HG02763 (cell line): ENCODE data around the gene NPAS3.

Source experiments
- ATAC-seq: cut with Tn5 transposase; IDR thresholded peaks from one replicate; pipeline ENCODE4 v1.9.1; 2021; ENCODE audit warnings: mild to moderate bottlenecking, moderate library complexity; ENCODE audit not compliant: unreplicated experiment

NPAS3 gene

GRCh38 chr14:33839193-33840076, 900.8 kb downstream of the NPAS3 start:
- peak; percentile 61 for ATAC-seq

GRCh38 chr14:33840797-33841196, 902.1 kb downstream of the NPAS3 start:
- no peak for ATAC-seq

DNA sequence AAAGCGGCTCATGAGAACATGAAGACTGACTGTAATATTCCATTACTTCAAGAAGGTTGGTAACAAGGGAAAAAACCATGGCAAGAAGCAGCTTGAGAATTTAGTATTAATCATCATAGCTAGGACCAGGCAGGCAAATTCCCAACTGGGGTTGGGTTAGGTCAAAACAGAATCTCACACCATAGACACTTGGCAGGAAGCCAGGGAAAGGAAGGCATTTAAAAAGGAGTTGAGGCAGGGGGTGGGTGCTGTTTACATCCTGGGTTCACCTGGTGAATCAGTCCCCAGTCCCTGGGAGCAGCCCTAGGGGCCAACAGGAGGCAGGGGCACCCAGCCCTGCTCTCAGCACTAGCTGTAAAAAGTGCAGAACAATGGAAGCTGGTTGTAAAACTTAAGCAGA, 903.6 kb downstream of the NPAS3 start:
- no peak for ATAC-seq

DNA sequence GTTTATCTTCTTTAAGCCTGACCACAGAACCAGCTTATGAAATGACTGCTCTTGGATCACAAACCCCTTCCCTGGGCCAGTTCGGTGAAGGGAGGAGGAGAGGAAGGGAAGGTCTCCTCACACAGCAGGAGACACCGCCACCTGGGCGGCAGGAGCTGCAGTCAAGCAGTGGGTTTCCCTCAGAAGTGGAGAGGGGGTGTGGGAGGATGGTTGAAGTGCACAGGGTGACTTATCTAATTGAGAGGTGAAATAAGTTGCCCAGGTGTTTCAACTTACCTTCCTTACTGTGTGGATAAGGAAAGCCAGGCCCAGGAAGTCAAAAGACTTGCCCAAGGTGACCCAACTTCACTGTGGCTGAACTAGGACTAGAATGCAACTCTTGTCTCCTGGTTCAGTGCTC, 905.4 kb downstream of the NPAS3 start:
- no peak for ATAC-seq

- ATAC-seq: no peak
Measured at GRCh38 chr14:33846100-33846824, 907.6 kb downstream of the NPAS3 start.

GRCh38 chr14:33847066-33847465, 908.4 kb downstream of the NPAS3 start:
- ATAC-seq: no peak

GRCh38 chr14:33848009-33848408, 909.3 kb downstream of the NPAS3 start:
- no peak for ATAC-seq

DNA sequence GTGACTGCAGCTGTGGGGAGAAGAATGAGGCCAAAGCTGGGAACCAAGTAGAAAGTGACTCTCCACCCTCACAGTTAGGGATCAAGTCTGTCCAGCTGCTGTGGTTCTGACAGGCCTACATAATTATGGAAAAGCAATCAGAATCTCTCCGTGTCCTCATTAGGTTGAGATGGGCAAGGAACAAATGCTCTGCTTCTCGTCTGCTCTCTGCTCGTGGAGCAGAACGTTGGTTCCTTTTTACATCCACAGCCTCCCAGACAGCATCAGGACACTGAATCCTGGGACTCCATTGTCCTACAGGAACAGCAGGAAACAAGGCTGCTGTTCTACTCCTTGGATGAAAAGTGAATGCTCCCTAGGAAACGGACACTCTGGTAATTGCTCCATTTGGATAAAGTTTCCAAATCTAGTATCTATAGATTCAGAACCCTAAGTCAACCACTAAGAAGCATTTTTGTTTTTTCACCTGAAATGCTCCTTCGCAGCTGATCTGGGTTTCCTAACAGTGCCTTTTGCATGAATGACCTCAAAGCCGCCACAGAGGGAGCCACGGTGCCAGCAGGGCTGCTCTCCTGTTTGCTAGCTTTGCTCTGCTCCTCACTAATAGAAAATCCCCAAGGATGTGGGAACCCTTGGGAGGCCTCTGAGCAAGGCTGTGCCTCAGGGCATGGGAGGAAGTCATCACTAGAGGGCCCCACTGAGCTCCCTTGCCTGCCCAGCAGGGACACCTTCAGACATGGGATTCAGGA, 910.2 kb downstream of the NPAS3 start:
- ATAC-seq: no peak

DNA sequence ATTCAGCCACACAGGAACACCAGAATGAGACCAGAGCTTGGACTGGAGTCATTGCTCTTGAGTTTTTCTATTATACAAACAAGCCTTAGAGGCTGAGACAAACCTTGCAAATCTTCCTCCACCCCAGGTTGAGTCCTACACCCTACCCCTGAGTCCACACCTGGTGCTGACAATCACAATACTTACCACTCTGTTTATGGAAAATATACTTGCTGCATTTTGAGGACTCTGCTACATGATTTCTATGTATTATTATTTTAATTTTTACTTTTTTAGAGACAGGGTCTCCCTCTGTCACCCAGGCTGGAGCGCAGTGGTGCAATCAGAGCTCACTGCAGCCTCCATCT, 910.7 kb downstream of the NPAS3 start:
- ATAC-seq: no peak

DNA sequence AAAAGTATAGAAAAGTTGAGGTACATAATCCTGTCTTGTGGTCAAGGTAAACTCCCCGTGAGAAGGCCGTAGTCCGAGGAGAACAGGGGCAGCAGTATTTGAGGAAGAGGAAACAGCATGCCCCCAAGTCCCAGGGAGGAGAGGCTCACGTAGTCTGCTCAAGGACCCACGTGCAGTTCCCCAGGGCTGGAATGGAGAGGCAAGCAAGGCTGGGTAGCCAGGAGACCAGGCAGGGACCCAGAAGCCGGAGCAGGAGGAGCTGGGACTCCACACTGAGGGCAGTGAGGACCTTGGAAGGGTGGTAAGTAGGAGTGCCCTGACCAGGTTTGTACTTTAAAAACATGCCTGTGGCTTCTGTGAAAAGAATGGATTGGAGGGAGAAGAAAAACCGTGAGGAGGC, 912.1 kb downstream of the NPAS3 start:
- ATAC-seq: no peak

- ATAC-seq: no peak
Measured at GRCh38 chr14:33851366-33851765, 912.7 kb downstream of the NPAS3 start.

- ATAC-seq: no peak
Measured at GRCh38 chr14:33851931-33852330, 913.3 kb downstream of the NPAS3 start.
